ENCODE results near the gene MICB.

- TF ChIP-seq SMC3 (conservative IDR thresholded peaks at IDR 0.05; ENCODE audit: insufficient read depth, low read depth, low read length) (no peak), CTCF (IDR thresholded peaks at IDR 0.05 in 2 of 3, conservative IDR thresholded peaks at IDR 0.05 in 1 of 3; ENCODE audit: insufficient read depth in 2 of 3, low read depth in 1 of 3, low read length in 3 of 3) (no peak), NR2F6 (CRISPR knock-in tag; IDR thresholded peaks at IDR 0.05) (no peak)
Observed at GRCh38 chr6:31477521-31477920, 20.4 kb upstream of the MICB start.

Data from K562 (cell line).